ENCODE data around the gene MED31. TPM values are rescaled to one million over a fixed set of nuclear protein-coding genes. Genes with fewer than 3 reads are reported as not detected.
"Not testable (repeated sequence)": the region's sequence is repeated elsewhere in the genome, so short reads cannot be mapped to it uniquely, and the experiment has no call there.

Gene MED31
- total and polyA plus RNA-seq, 9 donors, result 13.6 to 20.2 (median 15.5) TPM

- no peak for DNase-seq
- no peak overlapping the region for H3K27ac ChIP-seq (ENCODE audit: low read length)
- H3K4me1 ChIP-seq (ENCODE audit: control insufficient read depth, insufficient read depth, low read length), result peaks cover 5% of the 10 kb centered on the region
- no peaks in the 10 kb centered on the region for H3K9me3 ChIP-seq (replicated peaks; ENCODE audit: control insufficient read depth, low read depth, low read length)
- H3K4me3 ChIP-seq (ENCODE audit: low read length), result no peak overlapping the region
- H3K36me3 ChIP-seq (ENCODE audit: control insufficient read depth, insufficient read depth, low read length), result peaks cover 39% of the 10 kb centered on the region
- WGBS (ENCODE audit: insufficient coverage), result no CpG with 5 or more reads among the region's 2 CpGs
- no peaks in the 10 kb centered on the region for H3K27me3 ChIP-seq (ENCODE audit: control insufficient read depth, insufficient read depth, low read length)
These were observed 49.3 kb downstream of the MED31 start for GRCh38 chr17:6602141-6602540.

GRCh38 chr17:6599364-6599763 is 52.0 kb downstream of the MED31 start:
- H3K36me3 ChIP-seq (ENCODE audit: control insufficient read depth, insufficient read depth, low read length), result peaks cover 32% of the 10 kb centered on the region
- H3K4me3 ChIP-seq (ENCODE audit: low read length), result no peak overlapping the region
- peak; percentile 70 for DNase-seq
- H3K9me3 ChIP-seq (replicated peaks; ENCODE audit: control insufficient read depth, low read depth, low read length), result no peaks in the 10 kb centered on the region
- H3K27ac ChIP-seq (ENCODE audit: low read length), result no peak overlapping the region
- no peaks in the 10 kb centered on the region for H3K27me3 ChIP-seq (ENCODE audit: control insufficient read depth, insufficient read depth, low read length)
- H3K4me1 ChIP-seq (ENCODE audit: control insufficient read depth, insufficient read depth, low read length), result peaks cover 10% of the 10 kb centered on the region

- H3K27ac ChIP-seq (ENCODE audit: low read length), result no peak overlapping the region
- H3K4me1 ChIP-seq (ENCODE audit: control insufficient read depth, insufficient read depth, low read length), result peaks cover 10% of the 10 kb centered on the region
- H3K4me3 ChIP-seq (ENCODE audit: low read length), result no peak overlapping the region
- no peaks in the 10 kb centered on the region for H3K27me3 ChIP-seq (ENCODE audit: control insufficient read depth, insufficient read depth, low read length)
- H3K9me3 ChIP-seq (replicated peaks; ENCODE audit: control insufficient read depth, low read depth, low read length), result no peaks in the 10 kb centered on the region
- DNase-seq, result no peak
- H3K36me3 ChIP-seq (ENCODE audit: control insufficient read depth, insufficient read depth, low read length), result peaks cover 30% of the 10 kb centered on the region
- no CpG with 5 or more reads among the region's 1 CpG for whole genome bisulfite sequencing (ENCODE audit: insufficient coverage)
These were observed 53.7 kb downstream of the MED31 start for GRCh38 chr17:6597727-6598126.

GRCh38 chr17:6596941-6597340 is 54.5 kb downstream of the MED31 start:
- Histone ChIP-seq H3K27me3 (ENCODE audit: control insufficient read depth, insufficient read depth, low read length) (no peaks in the 10 kb centered on the region), H3K27ac (ENCODE audit: low read length) (no peak overlapping the region), H3K4me3 (ENCODE audit: low read length) (no peak overlapping the region), H3K4me1 (ENCODE audit: control insufficient read depth, insufficient read depth, low read length) (peaks cover 10% of the 10 kb centered on the region), H3K36me3 (ENCODE audit: control insufficient read depth, insufficient read depth, low read length) (peaks cover 33% of the 10 kb centered on the region), H3K9me3 (replicated peaks; ENCODE audit: control insufficient read depth, low read depth, low read length) (no peaks in the 10 kb centered on the region)
- no peak for DNase-seq
- 100% methylated on average over 1 of the region's 4 CpGs for WGBS (ENCODE audit: insufficient coverage)

GRCh38 chr17:6596511-6596910 is 54.9 kb downstream of the MED31 start:
- Histone ChIP-seq H3K27ac (ENCODE audit: low read length) (no peak overlapping the region), H3K27me3 (ENCODE audit: control insufficient read depth, insufficient read depth, low read length) (no peaks in the 10 kb centered on the region), H3K9me3 (replicated peaks; ENCODE audit: control insufficient read depth, low read depth, low read length) (no peaks in the 10 kb centered on the region), H3K4me3 (ENCODE audit: low read length) (no peak overlapping the region), H3K36me3 (ENCODE audit: control insufficient read depth, insufficient read depth, low read length) (peaks cover 38% of the 10 kb centered on the region), H3K4me1 (ENCODE audit: control insufficient read depth, insufficient read depth, low read length) (peaks cover 10% of the 10 kb centered on the region)
- no CpG with 5 or more reads among the region's 2 CpGs for WGBS (ENCODE audit: insufficient coverage)
- no peak for DNase-seq

GRCh38 chr17:6596081-6596480 is 55.3 kb downstream of the MED31 start:
- Histone ChIP-seq H3K27me3 (ENCODE audit: control insufficient read depth, insufficient read depth, low read length) (no peaks in the 10 kb centered on the region), H3K36me3 (ENCODE audit: control insufficient read depth, insufficient read depth, low read length) (peaks cover 38% of the 10 kb centered on the region), H3K4me1 (ENCODE audit: control insufficient read depth, insufficient read depth, low read length) (peaks cover 10% of the 10 kb centered on the region), H3K4me3 (ENCODE audit: low read length) (no peak overlapping the region), H3K27ac (ENCODE audit: low read length) (no peak overlapping the region), H3K9me3 (replicated peaks; ENCODE audit: control insufficient read depth, low read depth, low read length) (no peaks in the 10 kb centered on the region)
- DNase-seq, result peak; percentile 54
- whole genome bisulfite sequencing (ENCODE audit: insufficient coverage), result 97% methylated on average over 5 of the region's 7 CpGs

GRCh38 chr17:6593371-6593770 is 58.0 kb downstream of the MED31 start:
- H3K9me3 ChIP-seq (replicated peaks; ENCODE audit: control insufficient read depth, low read depth, low read length); H3K4me1 ChIP-seq (ENCODE audit: control insufficient read depth, insufficient read depth, low read length); H3K4me3 ChIP-seq (ENCODE audit: low read length); H3K27ac ChIP-seq (ENCODE audit: low read length); DNase-seq; H3K27me3 ChIP-seq (ENCODE audit: control insufficient read depth, insufficient read depth, low read length): not testable (repeated sequence)
- peaks cover 42% of the 10 kb centered on the region for H3K36me3 ChIP-seq (ENCODE audit: control insufficient read depth, insufficient read depth, low read length)
- 95% methylated on average over 10 of the region's 14 CpGs for WGBS (ENCODE audit: insufficient coverage)

Other genes with a start within 250 kb of the MED31 start
- gene AIPL1, start 216.5 kb downstream of the MED31 start, total RNA-seq, result not detected
- gene AIPL1, start 216.5 kb downstream of the MED31 start, polyA plus RNA-seq (ENCODE audit: insufficient read depth in 1 of 8, insufficient read length in 8 of 8, low replicate concordance in 1 of 8), result under 1 TPM in 1 of 8 donors, not detected in 7; 0.05 TPM
- gene PIMREG, start 207.2 kb downstream of the MED31 start, total RNA-seq, result 11.3 TPM
- gene PIMREG, start 207.2 kb downstream of the MED31 start, polyA plus RNA-seq (ENCODE audit: insufficient read depth in 1 of 8, insufficient read length in 8 of 8, low replicate concordance in 1 of 8), result 10 to 100 TPM; 13.0 to 22.9 (median 20.0) TPM
- gene PITPNM3, start 95.0 kb downstream of the MED31 start, total RNA-seq, result 2.1 TPM
- 1 to 10 TPM; 3.4 to 6.2 (median 4.4) TPM for gene PITPNM3, start 95.0 kb downstream of the MED31 start, polyA plus RNA-seq (ENCODE audit: insufficient read depth in 1 of 8, insufficient read length in 8 of 8, low replicate concordance in 1 of 8)
- gene KIAA0753, start 10.9 kb downstream of the MED31 start, total RNA-seq, result 10.6 TPM
- 10 to 100 TPM in 7 of 8 donors, 1 to 10 TPM in 1; 9.7 to 18.1 (median 13.0) TPM for gene KIAA0753, start 10.9 kb downstream of the MED31 start, polyA plus RNA-seq (ENCODE audit: insufficient read depth in 1 of 8, insufficient read length in 8 of 8, low replicate concordance in 1 of 8)
- 72.0 TPM for gene TXNDC17, start 10.5 kb downstream of the MED31 start, total RNA-seq
- 10 to 100 TPM; 51.7 to 70.4 (median 65.6) TPM for gene TXNDC17, start 10.5 kb downstream of the MED31 start, polyA plus RNA-seq (ENCODE audit: insufficient read depth in 1 of 8, insufficient read length in 8 of 8, low replicate concordance in 1 of 8)
- gene C17orf100, start 157 bp upstream of the MED31 start, total RNA-seq, result 0.98 TPM
- gene C17orf100, start 157 bp upstream of the MED31 start, polyA plus RNA-seq (ENCODE audit: insufficient read depth in 1 of 8, insufficient read length in 8 of 8, low replicate concordance in 1 of 8), result 1 to 10 TPM; 2.9 to 4.1 (median 3.7) TPM
- 0.04 TPM for gene SLC13A5, start 61.8 kb upstream of the MED31 start, total RNA-seq
- under 1 TPM; 0.05 to 0.64 (median 0.15) TPM for gene SLC13A5, start 61.8 kb upstream of the MED31 start, polyA plus RNA-seq (ENCODE audit: insufficient read depth in 1 of 8, insufficient read length in 8 of 8, low replicate concordance in 1 of 8)
- gene XAF1, start 104.4 kb upstream of the MED31 start, total RNA-seq, result 8.3 TPM
- gene XAF1, start 104.4 kb upstream of the MED31 start, polyA plus RNA-seq (ENCODE audit: insufficient read depth in 1 of 8, insufficient read length in 8 of 8, low replicate concordance in 1 of 8), result 10 to 100 TPM in 2 of 8 donors, 1 to 10 TPM in 6; 4.5 to 15.9 (median 8.1) TPM
- gene FBXO39, start 124.6 kb upstream of the MED31 start, total RNA-seq, result 0.18 TPM
- under 1 TPM in 3 of 8 donors, not detected in 5; 0.14 to 0.41 (median 0.22) TPM for gene FBXO39, start 124.6 kb upstream of the MED31 start, polyA plus RNA-seq (ENCODE audit: insufficient read depth in 1 of 8, insufficient read length in 8 of 8, low replicate concordance in 1 of 8)
- gene TEKT1, start 180.1 kb upstream of the MED31 start, total RNA-seq, result not detected
- under 1 TPM in 4 of 8 donors, not detected in 4; 0.07 to 0.43 (median 0.18) TPM for gene TEKT1, start 180.1 kb upstream of the MED31 start, polyA plus RNA-seq (ENCODE audit: insufficient read depth in 1 of 8, insufficient read length in 8 of 8, low replicate concordance in 1 of 8)